GM12878 (cell line): Measurements from ENCODE around the gene MAFG. TPM values are rescaled to one million over a fixed set of nuclear protein-coding genes. Genes with fewer than 3 reads are reported as not detected.
A peak's percentile ranks its signal among the peaks of the same experiment; 100 is the strongest.

Source experiments
- BACH1 ChIP-seq: fragments of 450-650 bp; IDR thresholded peaks from 2 replicates; pipeline ENCODE4 v1.6.1; 2017; ENCODE audit warnings: mild to moderate bottlenecking, borderline replicate concordance
- CREM ChIP-seq: IDR thresholded peaks from 2 replicates; pipeline ENCODE4 v1.6.1; 2014; ENCODE audit warnings: antibody characterized with exemption, low read depth
- FOXK2 ChIP-seq: fragments of 450-650 bp; IDR thresholded peaks from 2 replicates; pipeline ENCODE4 v1.6.1; 2017; ENCODE audit warnings: mild to moderate bottlenecking, moderate library complexity
- FOXM1 ChIP-seq: IDR thresholded peaks from 2 replicates; pipeline ENCODE4 v1.6.1; 2012; ENCODE audit warnings: low read depth, mild to moderate bottlenecking, inconsistent platforms, low read length, moderate library complexity
- GABPA ChIP-seq: IDR thresholded peaks from 2 replicates; pipeline ENCODE4 v1.6.1; 2014; ENCODE audit warnings: antibody characterized with exemption, low read depth, mild to moderate bottlenecking, inconsistent platforms
- HDGF ChIP-seq: fragments of 450-650 bp; IDR thresholded peaks from 2 replicates; pipeline ENCODE4 v1.6.1; 2016; ENCODE audit warnings: antibody characterized with exemption
- IRF5 ChIP-seq: fragments of 450-650 bp; IDR thresholded peaks from 2 replicates; pipeline ENCODE4 v1.6.1; 2017; ENCODE audit warnings: borderline replicate concordance
- KAT2A ChIP-seq: conservative IDR thresholded peaks from 2 replicates; pipeline ENCODE4 v1.6.1; 2011; ENCODE audit warnings: low read depth, low read length; ENCODE audit not compliant: control insufficient read depth
- LARP7 ChIP-seq: fragments of 450-650 bp; IDR thresholded peaks from 2 replicates; pipeline ENCODE4 v1.6.1; 2017; ENCODE audit warnings: mild to moderate bottlenecking
- NRF1 ChIP-seq: conservative IDR thresholded peaks from 2 replicates; pipeline ENCODE4 v1.6.1; 2011; ENCODE audit warnings: mild to moderate bottlenecking, low read depth, low read length, improper control_type of control experiment
- PAX8 ChIP-seq: fragments of 450-650 bp; IDR thresholded peaks from 2 replicates; pipeline ENCODE4 v1.6.1; 2017; ENCODE audit warnings: mild to moderate bottlenecking, moderate library complexity
- PBX3 ChIP-seq: IDR thresholded peaks from 2 replicates; pipeline ENCODE4 v1.6.1; 2011; ENCODE audit warnings: mild to moderate bottlenecking, low read depth, low read length, moderate library complexity; ENCODE audit not compliant: insufficient replicate concordance
- RAD21 ChIP-seq: IDR thresholded peaks from 2 replicates; pipeline ENCODE4 v1.6.1; 2011; ENCODE audit warnings: mild to moderate bottlenecking, low read depth, low read length, moderate library complexity; ENCODE audit not compliant: insufficient read depth
- REST ChIP-seq: IDR thresholded peaks from 2 replicates; pipeline ENCODE4 v1.6.1; 2012; ENCODE audit warnings: mild to moderate bottlenecking, low read depth, low read length
- SMAD5 ChIP-seq: IDR thresholded peaks from 2 replicates; pipeline ENCODE4 v1.6.1; 2016; ENCODE audit warnings: antibody characterized with exemption, low read depth
- SMARCA5 ChIP-seq: fragments of 450-650 bp; IDR thresholded peaks from 2 replicates; pipeline ENCODE4 v1.6.1; 2017; ENCODE audit warnings: mild to moderate bottlenecking
- SP1 ChIP-seq: IDR thresholded peaks from one replicate; pipeline ENCODE4 v1.6.1; 2011; ENCODE audit warnings: low read depth, low read length
- SPI1 ChIP-seq: IDR thresholded peaks from 2 replicates; pipeline ENCODE4 v1.6.1; 2011; ENCODE audit warnings: low read depth, mild to moderate bottlenecking, low read length, moderate library complexity, borderline replicate concordance; ENCODE audit not compliant: insufficient read depth
- SRF ChIP-seq, 2 experiments: IDR thresholded peaks; 2 replicates each; pipeline ENCODE4 v1.6.1; 2011; ENCODE audit warnings: low read depth in 2 of 2, low read length in 2 of 2, mild to moderate bottlenecking in 1 of 2, moderate library complexity in 1 of 2
- TCF3 ChIP-seq: IDR thresholded peaks from 2 replicates; pipeline ENCODE4 v1.6.1; 2012; ENCODE audit warnings: low read depth, mild to moderate bottlenecking, low read length, borderline replicate concordance; ENCODE audit not compliant: insufficient read depth
- ZBED1 ChIP-seq: IDR thresholded peaks from 2 replicates; pipeline ENCODE4 v1.6.1; 2016; ENCODE audit warnings: borderline replicate concordance
- ZNF24 ChIP-seq: fragments of 450-650 bp; IDR thresholded peaks from 2 replicates; pipeline ENCODE4 v1.6.1; 2017; ENCODE audit warnings: antibody characterized with exemption, mild to moderate bottlenecking
- ZZZ3 ChIP-seq: IDR thresholded peaks from 2 replicates; pipeline ENCODE4 v1.6.1; 2011; ENCODE audit warnings: low read depth; ENCODE audit not compliant: control insufficient read depth, insufficient read length
- polyA plus RNA-seq, 11 experiments: library from polyadenylated mRNA; depleted of rRNA in 4 of 11; unstranded in 6 of 11; stranded (reverse) in 5 of 11; fragments of >200 nt; fragmentation: Nextera tagmentation in 4 of 11; fragmentation: Illumina TruSeq in 1 of 11; extraction: Ambion mirVana in 4 of 11; extraction: Trizol in 1 of 11; gene quantifications; 1 replicate in 1 of 11; 2 replicates in 10 of 11; pipeline versions ENCODE4 v1.2.1 to v1.2.3, GENCODE V29; 2011 to 2016; ENCODE audit warnings: inconsistent platforms in 2 of 11, missing spikeins in 2 of 11, low read depth in 1 of 11
- total RNA-seq, 4 experiments: library from RNA; depleted of rRNA in 3 of 4; stranded (reverse); fragments of >200 nt in 3 of 4; fragmentation: Illumina TruSeq in 1 of 4; extraction: Trizol in 1 of 4; gene quantifications; 2 replicates each; pipeline versions ENCODE4 v1.2.1 to v1.2.3, GENCODE V29; 2013 to 2021

The MAFG gene
- total and polyA plus RNA-seq, 10 of the 15 experiments (the other 5 are each of a cell fraction or from before 2014, with no cell fraction given) = 0.48 to 20.1 (median 7.6) TPM

GRCh38 chr17:81927653-81928543 lies at the start of gene MAFG (continued):
- TF ChIP-seq PBX3 = no peak
- no peak for TF ChIP-seq SPI1
- TF ChIP-seq TCF3 = 0 out of 2 replicates have a peak, but pooled peaks have one; percentile 4
- TF ChIP-seq PAX8 = no peak
- TF ChIP-seq FOXM1 = no peak
- no peak for TF ChIP-seq SRF (IDR thresholded peaks at IDR 0.05; ENCODE audit: low read depth in 2 of 2, low read length in 2 of 2)
- TF ChIP-seq SMARCA5 = no peak; the same call in none of the 2 replicates
- TF ChIP-seq FOXK2 = no peak
- 0 out of 2 replicates have a peak, but pooled peaks have one; percentile 3 for TF ChIP-seq RAD21
- TF ChIP-seq IRF5 = no peak
- TF ChIP-seq GABPA = no peak
- no peak for TF ChIP-seq KAT2A
- no peak for TF ChIP-seq HDGF
- TF ChIP-seq LARP7 = peak; percentile 98
- TF ChIP-seq NRF1 = peak; percentile 74
- no peak; the same call in 1 of the 2 replicates for TF ChIP-seq BACH1
- TF ChIP-seq SMAD5 = no peak
- no peak for TF ChIP-seq ZNF24
- no peak for TF ChIP-seq ZBED1
- no peak for TF ChIP-seq ZZZ3
- TF ChIP-seq CREM = peak; percentile 53
- no peak for TF ChIP-seq REST
- TF ChIP-seq SP1 = peak; percentile 53
